ENCODE results near the gene KIR3DL3.
"Not testable (repeated sequence)": the region's sequence is repeated elsewhere in the genome, so short reads cannot be mapped to it uniquely, and the experiment has no call there.

- TF ChIP-seq CTCF (conservative IDR thresholded peaks at IDR 0.05); ZFX (IDR thresholded peaks at IDR 0.05): not testable (repeated sequence)
These were observed 47.0 kb downstream of the KIR3DL3 start for GRCh38 chr19:54771018-54771960.

All from C4-2B (cell line).